ENCODE results near the gene PKLR. TPM values are rescaled to one million over a fixed set of nuclear protein-coding genes. Genes with fewer than 3 reads are reported as not detected.

Gene PKLR
- total and polyA plus RNA-seq, 2 donors (not counting 3 experiments of a cell fraction or from before 2014, with no cell fraction given) = not detected

GRCh38 chr1:155279268-155279667, 22.0 kb downstream of the PKLR start:
- no peaks in the 10 kb centered on the region for H3K9me3 ChIP-seq (replicated peaks; ENCODE audit: control insufficient read depth, insufficient read depth, low read length)
- no peak for FAIRE-seq
- H3K79me2 ChIP-seq (ENCODE audit: control insufficient read depth, insufficient read depth, low read length) = no peaks in the 10 kb centered on the region
- no peak overlapping the region for H3K9ac ChIP-seq (replicated peaks; ENCODE audit: extremely low read depth, insufficient read depth, low read length)
- no peak overlapping the region for H3K4me2 ChIP-seq (ENCODE audit: insufficient read depth, low read length)
- no peaks in the 10 kb centered on the region for H3K36me3 ChIP-seq (ENCODE audit: control insufficient read depth in 2 of 2, extremely low read depth in 1 of 2, insufficient read depth in 2 of 2, low read length in 2 of 2)
- H3K4me3 ChIP-seq (replicated peaks in 1 of 3; ENCODE audit: insufficient read depth in 1 of 3, low read depth in 1 of 3, low read length in 3 of 3) = no peak overlapping the region
- H3K4me1 ChIP-seq (ENCODE audit: control insufficient read depth, extremely low read depth, insufficient read depth, low read length) = peaks cover 9% of the 10 kb centered on the region
- no peaks in the 10 kb centered on the region for H4K20me1 ChIP-seq (replicated peaks; ENCODE audit: control insufficient read depth, extremely low read depth, insufficient read depth, low read length)
- intact Hi-C loops (cut with micrococcal nuclease) (no loop called here), dilution Hi-C loops (cut with MboI; ENCODE audit: extremely low pct_ligation_motif_present, low sequenced_read_pairs) (no loop called here)
- TF ChIP-seq, protein P1, sequence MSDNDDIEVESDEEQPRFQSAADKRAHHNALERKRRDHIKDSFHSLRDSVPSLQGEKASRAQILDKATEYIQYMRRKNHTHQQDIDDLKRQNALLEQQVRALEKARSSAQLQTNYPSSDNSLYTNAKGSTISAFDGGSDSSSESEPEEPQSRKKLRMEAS (IDR thresholded peaks at IDR 0.05; ENCODE audit: insufficient read depth, insufficient read length) = no peak
- TF ChIP-seq FOS (IDR thresholded peaks at IDR 0.05; ENCODE audit: borderline replicate concordance, insufficient read depth, low read length) = no peak
- no peak for TF ChIP-seq JUN (IDR thresholded peaks at IDR 0.05; ENCODE audit: borderline replicate concordance, insufficient read depth, insufficient read length, low read depth)
- no peak for TF ChIP-seq EZH2 (IDR thresholded peaks at IDR 0.05; ENCODE audit: borderline replicate concordance, low read depth, low read length, severe bottlenecking)
- no peak for TF ChIP-seq MYC (IDR thresholded peaks at IDR 0.05; ENCODE audit: low read depth, low read length)
- no peak for TF ChIP-seq GATA2 (IDR thresholded peaks at IDR 0.05; ENCODE audit: insufficient read depth, insufficient read length, low read depth, low read length)
- TF ChIP-seq POLR2A (IDR thresholded peaks at IDR 0.05; ENCODE audit: low read depth, low read length) = no peak
- TF ChIP-seq CTCF (IDR thresholded peaks at IDR 0.05; ENCODE audit: extremely low read depth in 1 of 2, insufficient read depth in 1 of 2, low read depth in 1 of 2, low read length in 2 of 2) = no peak
- TF ChIP-seq POLR2AphosphoS5 (IDR thresholded peaks at IDR 0.05; ENCODE audit: insufficient read depth, low read depth, low read length) = no peak
- ChIA-PET POLR2A (no interaction called here), CTCF (interaction anchor here (1.1 kb wide), 1 partner anchor 20 kb away, joined by 5 read pairs; no protein-coding TSS in a partner anchor)
- H3K27ac ChIP-seq (ENCODE audit: insufficient read depth, low read depth, low read length) = no peak overlapping the region
- H3K9me1 ChIP-seq (replicated peaks; ENCODE audit: control insufficient read depth, extremely low read depth, insufficient read depth, low read length) = no peaks in the 10 kb centered on the region
- DNase-seq (ENCODE audit: low read depth, low spot score) = no peak
- H2AFZ ChIP-seq (ENCODE audit: low read depth, low read length) = no peak overlapping the region
- H3K27me3 ChIP-seq (ENCODE audit: control insufficient read depth in 2 of 2, insufficient read depth in 2 of 2, low read length in 2 of 2) = peaks cover 0 to 2% of the 10 kb centered on the region in 2 experiments
- BruUV-seq (replicated peaks) = no TSS peak
